ENCODE data around the gene RSF1. TPM values are rescaled to one million over a fixed set of nuclear protein-coding genes. Genes with fewer than 3 reads are reported as not detected.
A peak's percentile ranks its signal among the peaks of the same experiment; 100 is the strongest.

The RSF1 gene
- total and polyA plus RNA-seq, 5 donors from 2014 or later: 26.7 to 107 (median 33.0) TPM

DNA sequence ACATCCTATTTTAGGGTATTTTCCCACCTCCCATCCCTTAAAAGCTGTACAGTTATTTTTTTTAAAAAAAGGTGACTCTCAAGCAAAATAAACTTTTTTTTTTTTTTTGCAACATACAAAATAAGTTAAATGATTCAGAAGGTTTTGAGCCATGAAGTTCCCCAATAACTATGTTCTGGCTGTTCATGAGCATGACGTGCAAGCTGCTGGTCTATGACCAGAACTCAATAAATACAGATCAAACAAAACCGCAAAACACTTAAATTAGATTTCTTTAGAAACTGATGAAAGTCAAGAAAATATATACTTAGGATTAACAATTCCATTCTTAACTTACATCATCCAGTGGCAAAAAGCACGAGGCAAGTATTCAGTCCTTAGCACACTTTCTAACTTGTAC is 158.9 kb downstream of the RSF1 start:
- Histone ChIP-seq H3K27me3 (ENCODE audit: control insufficient read depth, insufficient read depth, low read length) (no peaks in the 10 kb centered on the region), H3K36me3 (ENCODE audit: control insufficient read depth, insufficient read depth, low read length) (peaks cover 21% of the 10 kb centered on the region), H3K4me3 (ENCODE audit: low read depth, low read length) (no peak overlapping the region), H3K9me3 (ENCODE audit: control insufficient read depth in 2 of 2, low read length in 2 of 2) (no peaks in the 10 kb centered on the region), H3K27ac (ENCODE audit: insufficient read depth, low read length, poor library complexity, severe bottlenecking) (no peak overlapping the region), H3K4me1 (ENCODE audit: control insufficient read depth, insufficient read depth, low read length, poor library complexity, severe bottlenecking) (no peaks in the 10 kb centered on the region)
- H3K9me3 Mint-ChIP-seq: no peaks in the 10 kb centered on the region
- no peak overlapping the region for H3K4me3 Mint-ChIP-seq
- no peak for ATAC-seq (ENCODE audit: low read depth in 2 of 2)
- DNase-seq: no peak
- H3K27ac Mint-ChIP-seq: no peak overlapping the region
- no peaks in the 10 kb centered on the region for H3K27me3 Mint-ChIP-seq
- peaks cover 7% of the 10 kb centered on the region for H3K36me3 Mint-ChIP-seq
- no peaks in the 10 kb centered on the region for H3K4me1 Mint-ChIP-seq

GRCh38 chr11:77660947-77661346 is 159.6 kb downstream of the RSF1 start:
- H3K4me3 ChIP-seq (ENCODE audit: low read depth, low read length): no peak overlapping the region
- no peaks in the 10 kb centered on the region for H3K27me3 Mint-ChIP-seq
- H3K4me1 ChIP-seq (ENCODE audit: control insufficient read depth, insufficient read depth, low read length, poor library complexity, severe bottlenecking): no peaks in the 10 kb centered on the region
- ATAC-seq (ENCODE audit: low read depth in 2 of 2) (no peak), DNase-seq (no peak)
- H3K27ac Mint-ChIP-seq: peak overlapping the region in 1 of 3 donors; percentile 33
- H3K4me1 Mint-ChIP-seq: no peaks in the 10 kb centered on the region
- H3K9me3 ChIP-seq (ENCODE audit: control insufficient read depth in 2 of 2, low read length in 2 of 2): no peaks in the 10 kb centered on the region
- no peaks in the 10 kb centered on the region for H3K27me3 ChIP-seq (ENCODE audit: control insufficient read depth, insufficient read depth, low read length)
- H3K9me3 Mint-ChIP-seq: no peaks in the 10 kb centered on the region
- no peak overlapping the region for H3K27ac ChIP-seq (ENCODE audit: insufficient read depth, low read length, poor library complexity, severe bottlenecking)
- peaks cover 3% of the 10 kb centered on the region for H3K36me3 Mint-ChIP-seq
- peaks cover 15% of the 10 kb centered on the region for H3K36me3 ChIP-seq (ENCODE audit: control insufficient read depth, insufficient read depth, low read length)
- no peak overlapping the region for H3K4me3 Mint-ChIP-seq

GRCh38 chr11:77658213-77659013 is 162.1 kb downstream of the RSF1 start:
- H3K27ac Mint-ChIP-seq: peak overlapping the region in 1 of 3 donors; percentile 1
- no peaks in the 10 kb centered on the region for H3K9me3 Mint-ChIP-seq
- Histone ChIP-seq H3K27ac (ENCODE audit: insufficient read depth, low read length, poor library complexity, severe bottlenecking) (no peak overlapping the region), H3K4me3 (ENCODE audit: low read depth, low read length) (no peak overlapping the region), H3K27me3 (ENCODE audit: control insufficient read depth, insufficient read depth, low read length) (no peaks in the 10 kb centered on the region), H3K4me1 (ENCODE audit: control insufficient read depth, insufficient read depth, low read length, poor library complexity, severe bottlenecking) (no peaks in the 10 kb centered on the region), H3K36me3 (ENCODE audit: control insufficient read depth, insufficient read depth, low read length) (no peaks in the 10 kb centered on the region), H3K9me3 (ENCODE audit: control insufficient read depth in 2 of 2, low read length in 2 of 2) (no peaks in the 10 kb centered on the region)
- no peaks in the 10 kb centered on the region for H3K36me3 Mint-ChIP-seq
- no peak overlapping the region for H3K4me3 Mint-ChIP-seq
- DNase-seq (no peak), ATAC-seq (ENCODE audit: low read depth in 2 of 2) (no peak)
- H3K27me3 Mint-ChIP-seq: no peaks in the 10 kb centered on the region
- H3K4me1 Mint-ChIP-seq: no peaks in the 10 kb centered on the region

- ATAC-seq (ENCODE audit: low read depth in 2 of 2) (no peak), DNase-seq (no peak)
- H3K36me3 Mint-ChIP-seq: no peaks in the 10 kb centered on the region
- H3K4me3 Mint-ChIP-seq: peak overlapping the region in 1 of 4 donors; percentile 15
- H3K4me1 Mint-ChIP-seq: no peaks in the 10 kb centered on the region
- no peaks in the 10 kb centered on the region for H3K4me1 ChIP-seq (ENCODE audit: control insufficient read depth, insufficient read depth, low read length, poor library complexity, severe bottlenecking)
- no peak overlapping the region for H3K27ac Mint-ChIP-seq
- H3K9me3 Mint-ChIP-seq: no peaks in the 10 kb centered on the region
- H3K27me3 Mint-ChIP-seq: no peaks in the 10 kb centered on the region
- no peak overlapping the region for H3K27ac ChIP-seq (ENCODE audit: insufficient read depth, low read length, poor library complexity, severe bottlenecking)
- H3K36me3 ChIP-seq (ENCODE audit: control insufficient read depth, insufficient read depth, low read length): no peaks in the 10 kb centered on the region
- no peaks in the 10 kb centered on the region for H3K27me3 ChIP-seq (ENCODE audit: control insufficient read depth, insufficient read depth, low read length)
- H3K9me3 ChIP-seq (ENCODE audit: control insufficient read depth in 2 of 2, low read length in 2 of 2): no peaks in the 10 kb centered on the region
- H3K4me3 ChIP-seq (ENCODE audit: low read depth, low read length): no peak overlapping the region
These were observed 164.2 kb downstream of the RSF1 start for GRCh38 chr11:77656362-77656761.

DNA sequence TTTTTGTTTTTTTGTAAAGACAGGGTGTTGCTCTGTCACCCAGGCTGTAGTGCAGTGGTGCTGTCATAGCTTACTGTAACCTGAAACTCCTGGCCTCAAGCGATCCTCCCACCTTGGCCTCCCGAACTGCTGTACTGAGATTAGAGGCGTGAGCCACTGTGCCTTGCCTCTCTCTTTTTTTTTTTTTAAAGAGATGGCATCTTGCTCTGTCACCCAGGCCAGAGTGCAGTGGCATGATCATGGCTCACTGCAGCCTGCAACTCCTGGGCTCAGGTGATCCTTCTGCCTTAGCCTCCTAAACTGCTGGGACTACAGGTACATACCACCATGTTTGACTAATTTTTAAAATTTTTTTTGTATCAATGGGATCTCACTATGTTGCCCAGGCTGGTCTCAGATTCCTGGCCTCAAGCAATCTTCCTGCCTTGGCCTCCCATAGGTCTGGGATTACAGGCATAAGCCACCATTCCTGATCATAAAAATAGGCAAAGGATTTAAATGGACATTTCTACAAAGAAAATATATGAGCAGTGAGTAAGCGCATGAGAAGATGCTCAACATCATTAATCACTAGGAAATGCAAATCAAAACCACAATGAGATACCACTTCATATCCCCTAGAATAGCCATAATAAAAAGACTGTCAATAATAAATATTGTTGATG is 165.6 kb downstream of the RSF1 start:
- Mint-ChIP-seq H3K27ac (no peak overlapping the region), H3K36me3 (no peaks in the 10 kb centered on the region), H3K4me1 (no peaks in the 10 kb centered on the region), H3K9me3 (no peaks in the 10 kb centered on the region), H3K27me3 (peaks cover 4% of the 10 kb centered on the region), H3K4me3 (no peak overlapping the region)
- DNase-seq (no peak), ATAC-seq (ENCODE audit: low read depth in 2 of 2) (no peak)
- Histone ChIP-seq H3K4me3 (ENCODE audit: low read depth, low read length) (no peak overlapping the region), H3K27me3 (ENCODE audit: control insufficient read depth, insufficient read depth, low read length) (no peaks in the 10 kb centered on the region), H3K9me3 (ENCODE audit: control insufficient read depth in 2 of 2, low read length in 2 of 2) (no peaks in the 10 kb centered on the region), H3K27ac (ENCODE audit: insufficient read depth, low read length, poor library complexity, severe bottlenecking) (no peak overlapping the region), H3K4me1 (ENCODE audit: control insufficient read depth, insufficient read depth, low read length, poor library complexity, severe bottlenecking) (no peaks in the 10 kb centered on the region), H3K36me3 (ENCODE audit: control insufficient read depth, insufficient read depth, low read length) (no peaks in the 10 kb centered on the region)

DNA sequence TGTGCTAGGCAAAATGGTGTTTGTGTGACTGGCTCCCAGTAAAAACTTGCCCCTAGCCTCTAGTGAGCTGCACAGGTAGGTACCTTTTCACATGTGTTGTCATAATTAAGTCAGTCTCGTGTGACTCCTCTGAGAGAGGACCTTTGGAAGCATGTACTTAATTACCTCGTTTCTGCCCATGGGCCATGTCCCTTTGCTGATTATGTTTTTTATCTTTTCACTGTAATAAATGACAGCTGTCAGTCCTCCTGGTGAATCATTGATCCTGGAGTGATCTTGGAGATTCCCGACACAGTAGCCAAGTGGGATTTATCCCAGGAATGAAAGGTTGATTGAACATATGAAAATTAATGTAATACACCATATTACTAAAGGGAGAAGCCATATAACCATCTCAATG is 170.4 kb downstream of the RSF1 start:
- Histone ChIP-seq H3K4me3 (ENCODE audit: low read depth, low read length) (no peak overlapping the region), H3K4me1 (ENCODE audit: control insufficient read depth, insufficient read depth, low read length, poor library complexity, severe bottlenecking) (no peaks in the 10 kb centered on the region), H3K27ac (ENCODE audit: insufficient read depth, low read length, poor library complexity, severe bottlenecking) (no peak overlapping the region), H3K27me3 (ENCODE audit: control insufficient read depth, insufficient read depth, low read length) (peaks cover 8% of the 10 kb centered on the region), H3K9me3 (ENCODE audit: control insufficient read depth in 2 of 2, low read length in 2 of 2) (no peaks in the 10 kb centered on the region), H3K36me3 (ENCODE audit: control insufficient read depth, insufficient read depth, low read length) (no peaks in the 10 kb centered on the region)
- DNase-seq: no peak
- ATAC-seq (ENCODE audit: low read depth in 2 of 2): no peak
- Mint-ChIP-seq H3K9me3 (no peaks in the 10 kb centered on the region), H3K36me3 (no peaks in the 10 kb centered on the region), H3K27ac (no peak overlapping the region), H3K27me3 (peaks cover 18% of the 10 kb centered on the region), H3K4me3 (no peak overlapping the region), H3K4me1 (no peaks in the 10 kb centered on the region)

DNA sequence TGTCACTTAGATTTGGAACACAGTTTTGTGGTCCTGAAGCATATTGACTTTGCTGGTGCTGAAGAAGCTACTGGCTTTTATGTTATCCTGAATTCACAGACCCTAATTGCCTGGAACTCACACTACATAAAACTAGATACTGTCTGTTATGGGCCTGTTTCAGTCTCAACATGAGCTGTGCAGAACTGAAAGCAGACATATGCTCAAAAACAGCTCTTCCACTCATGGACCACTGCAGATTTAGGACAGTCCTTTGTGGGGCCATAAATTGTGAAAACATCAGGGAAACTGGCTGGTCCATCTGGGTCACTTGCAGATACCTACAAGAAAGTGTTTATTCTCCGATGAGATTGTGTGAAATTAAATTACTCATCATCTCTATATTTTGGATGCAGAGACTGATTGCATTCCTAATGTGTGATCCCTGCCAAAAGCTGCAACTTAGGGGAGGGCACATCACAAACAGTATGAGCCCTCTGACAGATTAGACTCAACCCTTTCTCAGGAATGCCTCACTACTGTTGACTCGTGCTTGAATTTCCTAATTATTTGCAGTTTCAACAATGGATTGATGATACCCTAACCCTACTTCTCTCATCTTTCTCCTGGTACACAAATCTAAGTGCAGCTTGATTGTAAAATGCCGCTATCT is 172.7 kb downstream of the RSF1 start:
- no peaks in the 10 kb centered on the region for H3K9me3 ChIP-seq (ENCODE audit: control insufficient read depth in 2 of 2, low read length in 2 of 2)
- H3K27me3 Mint-ChIP-seq: peaks cover 38% of the 10 kb centered on the region
- H3K4me3 ChIP-seq (ENCODE audit: low read depth, low read length): no peak overlapping the region
- no peaks in the 10 kb centered on the region for H3K4me1 ChIP-seq (ENCODE audit: control insufficient read depth, insufficient read depth, low read length, poor library complexity, severe bottlenecking)
- peaks cover 0 to 2% (median 0%) of the 10 kb centered on the region in 7 donors for H3K9me3 Mint-ChIP-seq
- no peak for DNase-seq
- no peaks in the 10 kb centered on the region for H3K4me1 Mint-ChIP-seq
- H3K36me3 Mint-ChIP-seq: no peaks in the 10 kb centered on the region
- H3K27ac ChIP-seq (ENCODE audit: insufficient read depth, low read length, poor library complexity, severe bottlenecking): no peak overlapping the region
- H3K4me3 Mint-ChIP-seq: no peak overlapping the region
- no peaks in the 10 kb centered on the region for H3K36me3 ChIP-seq (ENCODE audit: control insufficient read depth, insufficient read depth, low read length)
- no peak for ATAC-seq (ENCODE audit: low read depth in 2 of 2)
- H3K27ac Mint-ChIP-seq: peak overlapping the region in 1 of 3 donors; percentile 32
- H3K27me3 ChIP-seq (ENCODE audit: control insufficient read depth, insufficient read depth, low read length): peaks cover 8% of the 10 kb centered on the region
